Sigmoid colon (tissue), 7 donors: ENCODE measurements around the gene PRKCB. TPM values are rescaled to one million over a fixed set of nuclear protein-coding genes. Genes with fewer than 3 reads are reported as not detected.

ENCODE experiments used
- DNase-seq: peaks from one replicate; pipeline ENCODE4 v3.0.0-alpha.2; 2019
- H3K27ac ChIP-seq, 4 donors: fragments of 200-600 bp; sonication (generic); one replicate each; pipeline ENCODE4 v1.5.1; 2016 to 2019; ENCODE audit warnings: mild to moderate bottlenecking in 1 of 4
- H3K27me3 ChIP-seq, 3 donors: fragments of 200-600 bp; sonication (generic); one replicate each; pipeline ENCODE4 v1.5.1; 2019; ENCODE audit warnings: mild to moderate bottlenecking in 1 of 3
- H3K36me3 ChIP-seq, 4 donors: fragments of 200-600 bp; sonication (generic); one replicate each; pipeline ENCODE4 v1.5.1; 2016 to 2019
- H3K4me1 ChIP-seq, 4 donors: fragments of 200-600 bp; sonication (generic); one replicate each; pipeline ENCODE4 v1.5.1; 2017 to 2019
- H3K4me3 ChIP-seq, 4 donors: fragments of 200-600 bp; sonication (generic); one replicate each; pipeline ENCODE4 v1.5.1; 2017 to 2019; ENCODE audit warnings: mild to moderate bottlenecking in 2 of 4, moderate library complexity in 1 of 4
- H3K9me3 ChIP-seq, 4 donors: fragments of 200-600 bp in 3 of 4; sonication (generic) in 3 of 4; one replicate each; pipeline versions ENCODE4 v1.5.1 to v1.6.1; 2013 to 2019
- EP300 ChIP-seq, 4 donors: sonication (generic); formaldehyde crosslinking; IDR thresholded peaks; one replicate each; pipeline ENCODE4 v1.6.1; 2017; ENCODE audit warnings: antibody characterized with exemption in 4 of 4
- POLR2A ChIP-seq, 2 donors: fragments of 450-650 bp; IDR thresholded peaks; one replicate each; pipeline ENCODE4 v1.6.1; 2016; ENCODE audit warnings: antibody characterized with exemption in 2 of 2, mild to moderate bottlenecking in 2 of 2, moderate library complexity in 2 of 2
- POLR2AphosphoS5 ChIP-seq, 4 donors: sonication (generic); formaldehyde crosslinking; IDR thresholded peaks; one replicate each; pipeline ENCODE4 v1.6.1; 2017; ENCODE audit warnings: antibody characterized with exemption in 4 of 4
- WGBS, 2 donors: extraction: QIAGEN DNeasy Blood & Tissue Kit; methylation state at CpG; one replicate each; pipeline ENCODE4 v1.1.7; 2013; 5-methylcytosine and 5-hydroxymethylcytosine counted together
- intact Hi-C: fragments of 100-400 bp; cut with DNase I; formaldehyde crosslinking; loops from one replicate; pipeline ENCODE4 v1.15.1; 2023
- polyA plus RNA-seq, 3 donors: library from polyadenylated mRNA; stranded (reverse); fragments of 200-250 nt; gene quantifications; one replicate each; pipeline ENCODE4 v1.2.3, GENCODE V29; 2013
- total RNA-seq, 4 donors: library from RNA; depleted of rRNA; stranded (reverse); fragments of >200 nt; gene quantifications; one replicate each; pipeline ENCODE4 v1.1.0, GENCODE V29; 2016
- TF ChIP-seq, protein P1 (sequence below), 4 experiments: fragments of 450-650 bp in 3 of 4; fragments of 200-600 bp in 1 of 4; IDR thresholded peaks; one replicate each; pipeline ENCODE4 v1.5.1; 2016 to 2019; ENCODE audit warnings: antibody characterized with exemption in 4 of 4, mild to moderate bottlenecking in 3 of 4, moderate library complexity in 2 of 4
- donor health status: healthy with polysubstance abuse.
- donor health status: Bipolar disorder and iron deficiency.
- donor health status: healthy.

The PRKCB gene
- total and polyA plus RNA-seq, 7 donors, result 3.0 to 43.8 (median 21.4) TPM

DNA sequence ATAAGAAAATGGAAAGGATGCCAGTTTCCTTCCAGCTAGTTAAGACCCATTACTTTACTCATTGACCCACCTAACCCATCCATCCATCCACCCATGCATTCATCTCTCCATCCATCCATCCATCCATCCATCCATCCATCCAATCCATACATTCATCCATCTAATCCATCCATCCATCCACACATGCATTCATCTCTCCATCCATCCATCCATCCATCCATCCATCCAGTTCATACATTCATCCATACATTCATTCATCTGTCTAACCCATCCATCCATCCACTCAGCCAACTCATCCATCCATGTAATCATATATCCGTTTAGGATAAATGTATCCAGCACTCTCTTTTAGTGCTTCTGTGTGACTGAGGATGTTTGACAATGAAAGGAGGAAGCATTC is 241.5 kb downstream of the PRKCB start:
- no peak overlapping the region for H3K27ac ChIP-seq
- peaks cover 0 to 5% (median 0%) of the 10 kb centered on the region in 4 donors for H3K4me1 ChIP-seq
- DNase-seq, result no peak
- TF ChIP-seq POLR2AphosphoS5 (IDR thresholded peaks at IDR 0.05) (no peak), POLR2A (IDR thresholded peaks at IDR 0.05) (no peak), EP300 (IDR thresholded peaks at IDR 0.05) (no peak)
- TF ChIP-seq, protein P1, sequence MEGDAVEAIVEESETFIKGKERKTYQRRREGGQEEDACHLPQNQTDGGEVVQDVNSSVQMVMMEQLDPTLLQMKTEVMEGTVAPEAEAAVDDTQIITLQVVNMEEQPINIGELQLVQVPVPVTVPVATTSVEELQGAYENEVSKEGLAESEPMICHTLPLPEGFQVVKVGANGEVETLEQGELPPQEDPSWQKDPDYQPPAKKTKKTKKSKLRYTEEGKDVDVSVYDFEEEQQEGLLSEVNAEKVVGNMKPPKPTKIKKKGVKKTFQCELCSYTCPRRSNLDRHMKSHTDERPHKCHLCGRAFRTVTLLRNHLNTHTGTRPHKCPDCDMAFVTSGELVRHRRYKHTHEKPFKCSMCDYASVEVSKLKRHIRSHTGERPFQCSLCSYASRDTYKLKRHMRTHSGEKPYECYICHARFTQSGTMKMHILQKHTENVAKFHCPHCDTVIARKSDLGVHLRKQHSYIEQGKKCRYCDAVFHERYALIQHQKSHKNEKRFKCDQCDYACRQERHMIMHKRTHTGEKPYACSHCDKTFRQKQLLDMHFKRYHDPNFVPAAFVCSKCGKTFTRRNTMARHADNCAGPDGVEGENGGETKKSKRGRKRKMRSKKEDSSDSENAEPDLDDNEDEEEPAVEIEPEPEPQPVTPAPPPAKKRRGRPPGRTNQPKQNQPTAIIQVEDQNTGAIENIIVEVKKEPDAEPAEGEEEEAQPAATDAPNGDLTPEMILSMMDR (IDR thresholded peaks at IDR 0.05), result no peak
- 83 to 86% methylated on average over 1 of the region's 1 CpG for WGBS, 2 donors
- no peak overlapping the region for H3K4me3 ChIP-seq
- no peaks in the 10 kb centered on the region for H3K9me3 ChIP-seq
- no peaks in the 10 kb centered on the region for H3K27me3 ChIP-seq
- no peaks in the 10 kb centered on the region for H3K36me3 ChIP-seq
- intact Hi-C loops, result no loop called here

DNA sequence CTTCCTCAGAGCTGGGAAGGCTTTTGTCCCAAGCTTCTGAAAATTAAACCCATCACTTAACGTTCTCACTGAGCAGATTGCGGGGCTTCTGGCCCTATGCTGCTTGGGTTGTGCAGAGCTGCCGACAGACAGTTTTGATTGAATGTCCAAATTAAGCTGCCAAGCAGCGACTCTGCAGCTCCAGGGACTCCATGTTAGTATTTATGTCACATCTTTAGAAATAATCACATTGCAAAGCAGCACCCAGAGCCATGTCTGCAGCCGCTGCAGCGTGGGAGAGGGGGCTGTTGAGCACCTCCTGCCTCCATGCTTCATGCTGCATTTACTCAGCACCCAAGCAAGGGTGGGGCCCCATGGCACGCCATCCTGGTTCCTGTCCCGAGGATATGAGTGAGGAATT is 242.2 kb downstream of the PRKCB start:
- Histone ChIP-seq H3K9me3 (no peaks in the 10 kb centered on the region), H3K4me3 (no peak overlapping the region), H3K4me1 (peaks cover 0 to 5% (median 0%) of the 10 kb centered on the region in 4 donors), H3K27me3 (no peaks in the 10 kb centered on the region), H3K36me3 (no peaks in the 10 kb centered on the region), H3K27ac (no peak overlapping the region)
- WGBS, 2 donors, result 84 to 86% methylated on average over 8 of the region's 8 CpGs
- TF ChIP-seq, protein P1 (IDR thresholded peaks at IDR 0.05), result no peak
- TF ChIP-seq POLR2A (IDR thresholded peaks at IDR 0.05) (no peak), POLR2AphosphoS5 (IDR thresholded peaks at IDR 0.05) (no peak), EP300 (IDR thresholded peaks at IDR 0.05) (no peak)
- intact Hi-C loops, result no loop called here
- no peak for DNase-seq

DNA sequence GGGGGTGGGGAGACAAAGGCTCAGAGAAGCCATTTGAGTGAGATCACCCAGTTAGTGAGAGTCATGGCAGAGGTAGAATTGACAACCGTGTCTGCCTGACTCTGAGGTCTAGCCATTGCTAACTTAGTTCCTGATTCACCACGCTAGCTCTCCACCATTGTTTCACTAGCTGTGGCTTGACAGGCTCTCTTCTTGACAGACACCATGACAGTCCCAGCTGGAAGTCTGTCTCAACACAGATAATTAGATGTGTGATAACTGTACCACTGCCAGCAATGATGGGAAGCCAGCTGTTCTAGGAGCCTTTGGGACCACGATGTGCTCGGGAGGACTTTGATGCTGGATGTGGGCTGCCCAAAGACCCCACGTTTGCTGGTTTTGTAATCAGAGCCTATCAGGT is 249.9 kb downstream of the PRKCB start:
- intact Hi-C loops, result no loop called here
- no peak for TF ChIP-seq EP300 (IDR thresholded peaks at IDR 0.05)
- TF ChIP-seq POLR2A (IDR thresholded peaks at IDR 0.05), result no peak
- no peak for TF ChIP-seq POLR2AphosphoS5 (IDR thresholded peaks at IDR 0.05)
- TF ChIP-seq, protein P1 (IDR thresholded peaks at IDR 0.05), result no peak
- WGBS, 2 donors, result 67 to 85% methylated on average over 5 of the region's 5 CpGs
- Histone ChIP-seq H3K27me3 (no peaks in the 10 kb centered on the region), H3K36me3 (no peaks in the 10 kb centered on the region), H3K4me1 (no peaks in the 10 kb centered on the region), H3K27ac (no peak overlapping the region), H3K9me3 (no peaks in the 10 kb centered on the region), H3K4me3 (no peak overlapping the region)
- no peak for DNase-seq

DNA sequence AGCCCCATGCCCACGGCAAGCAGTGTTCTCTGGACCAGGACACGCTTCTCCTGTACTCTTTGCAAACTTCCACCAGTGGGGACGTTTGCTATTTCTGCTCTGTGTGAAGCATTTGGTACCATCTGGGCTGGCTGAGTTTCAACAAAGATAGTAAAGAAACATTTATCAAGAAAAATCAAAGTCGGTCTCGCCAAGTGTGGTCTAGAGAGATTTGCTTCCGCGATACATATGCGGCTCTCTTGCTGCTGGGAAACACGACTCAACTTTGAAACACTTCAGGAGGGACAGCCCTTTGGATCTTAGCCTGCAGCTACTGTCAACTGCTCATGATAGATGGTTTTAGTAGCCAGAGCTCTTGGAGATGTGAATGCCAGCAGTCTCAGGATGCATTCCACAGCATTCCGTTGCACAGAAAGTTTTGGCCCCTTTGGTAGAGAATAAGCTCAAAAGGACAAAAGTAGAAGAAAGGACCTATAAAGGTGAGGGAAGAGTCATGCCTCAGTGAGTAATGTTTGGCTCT is 252.2 kb downstream of the PRKCB start:
- TF ChIP-seq, protein P1 (IDR thresholded peaks at IDR 0.05), result no peak
- no peak for TF ChIP-seq POLR2A (IDR thresholded peaks at IDR 0.05)
- no peak for TF ChIP-seq EP300 (IDR thresholded peaks at IDR 0.05)
- no peak for TF ChIP-seq POLR2AphosphoS5 (IDR thresholded peaks at IDR 0.05)
- DNase-seq, result no peak
- intact Hi-C loops, result no loop called here
- WGBS, 2 donors, result 84 to 86% methylated on average over 10 of the region's 10 CpGs
- Histone ChIP-seq H3K27me3 (no peaks in the 10 kb centered on the region), H3K9me3 (peaks cover 0 to 8% (median 2%) of the 10 kb centered on the region in 4 donors), H3K27ac (no peak overlapping the region), H3K4me3 (no peak overlapping the region), H3K36me3 (no peaks in the 10 kb centered on the region), H3K4me1 (no peaks in the 10 kb centered on the region)

DNA sequence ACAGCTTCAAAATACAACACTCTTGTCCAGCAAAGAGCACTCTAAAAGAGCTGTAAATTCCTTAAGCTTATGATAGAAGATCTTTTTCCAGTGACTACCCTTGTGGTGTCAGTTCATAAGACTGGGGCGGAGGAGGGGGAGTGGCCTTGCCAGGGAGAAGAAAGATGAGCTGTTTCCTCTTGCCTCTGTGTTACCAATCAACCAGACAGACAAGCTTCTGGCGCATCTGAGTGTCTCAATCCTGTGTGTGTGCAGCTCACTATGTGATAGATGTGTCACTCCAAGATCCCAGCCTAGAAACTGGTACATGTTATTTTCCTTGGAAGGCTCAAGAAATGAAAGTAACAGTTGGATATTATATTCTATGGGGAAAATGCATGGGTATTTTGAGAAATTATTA is 253.0 kb downstream of the PRKCB start:
- no peak overlapping the region for H3K27ac ChIP-seq
- intact Hi-C loops, result no loop called here
- no peaks in the 10 kb centered on the region for H3K27me3 ChIP-seq
- DNase-seq, result no peak
- 72 to 80% methylated on average over 2 of the region's 2 CpGs for WGBS, 2 donors
- TF ChIP-seq EP300 (IDR thresholded peaks at IDR 0.05) (no peak), POLR2A (IDR thresholded peaks at IDR 0.05) (no peak)
- TF ChIP-seq, protein P1 (IDR thresholded peaks at IDR 0.05), result no peak
- peaks cover 0 to 3% (median 0%) of the 10 kb centered on the region in 4 donors for H3K36me3 ChIP-seq
- no peaks in the 10 kb centered on the region for H3K4me1 ChIP-seq
- peaks cover 0 to 8% (median 2%) of the 10 kb centered on the region in 4 donors for H3K9me3 ChIP-seq
- H3K4me3 ChIP-seq, result no peak overlapping the region
